Measurements from ENCODE around the gene FGF4.
A peak's percentile ranks its signal among the peaks of the same experiment; 100 is the strongest.

Gene FGF4

GRCh38 chr11:69800278-69800677, 25.1 kb upstream of the FGF4 start:
- TF ChIP-seq CTCF (IDR thresholded peaks at IDR 0.05; ENCODE audit: low read depth, low read length, missing control alignments) = no peak
- DNase-seq = no peak

GRCh38 chr11:69799582-69799981, 24.4 kb upstream of the FGF4 start:
- peak; percentile 53 for DNase-seq
- in situ Hi-C loops (cut with HindIII; ENCODE audit: low pct_ligation_motif_present, low sequenced_read_pairs) = no loop called here
- Histone ChIP-seq H3K27me3 (replicated peaks) (no peaks in the 10 kb centered on the region), H3K4me3 (ENCODE audit: low read depth, low read length) (no peak overlapping the region), H3K27ac (no peak overlapping the region), H3K36me3 (replicated peaks) (no peaks in the 10 kb centered on the region)
- TF ChIP-seq CTCF (IDR thresholded peaks at IDR 0.05; ENCODE audit: low read depth, low read length, missing control alignments) = no peak

More at GRCh38 chr11:69800278-69800677, 25.1 kb upstream of the FGF4 start:
- no peak overlapping the region for H3K27ac ChIP-seq
- H3K4me3 ChIP-seq (ENCODE audit: low read depth, low read length) = no peak overlapping the region
- H3K36me3 ChIP-seq (replicated peaks) = no peaks in the 10 kb centered on the region
- in situ Hi-C loops (cut with HindIII; ENCODE audit: low pct_ligation_motif_present, low sequenced_read_pairs) = no loop called here
- H3K27me3 ChIP-seq (replicated peaks) = no peaks in the 10 kb centered on the region

GRCh38 chr11:69799097-69799496, 24.0 kb upstream of the FGF4 start:
- DNase-seq = no peak
- H3K36me3 ChIP-seq (replicated peaks) = no peaks in the 10 kb centered on the region
- H3K27me3 ChIP-seq (replicated peaks) = no peaks in the 10 kb centered on the region
- in situ Hi-C loops (cut with HindIII; ENCODE audit: low pct_ligation_motif_present, low sequenced_read_pairs) = no loop called here
- no peak overlapping the region for H3K27ac ChIP-seq
- no peak for TF ChIP-seq CTCF (IDR thresholded peaks at IDR 0.05; ENCODE audit: low read depth, low read length, missing control alignments)
- no peak overlapping the region for H3K4me3 ChIP-seq (ENCODE audit: low read depth, low read length)

GRCh38 chr11:69797737-69798528, 22.8 kb upstream of the FGF4 start:
- Histone ChIP-seq H3K4me3 (ENCODE audit: low read depth, low read length) (no peak overlapping the region), H3K27me3 (replicated peaks) (no peaks in the 10 kb centered on the region), H3K36me3 (replicated peaks) (no peaks in the 10 kb centered on the region), H3K27ac (no peak overlapping the region)
- no peak for DNase-seq
- in situ Hi-C loops (cut with HindIII; ENCODE audit: low pct_ligation_motif_present, low sequenced_read_pairs) = no loop called here
- TF ChIP-seq CTCF (IDR thresholded peaks at IDR 0.05; ENCODE audit: low read depth, low read length, missing control alignments) = no peak

GRCh38 chr11:69797156-69797555, 22.0 kb upstream of the FGF4 start:
- in situ Hi-C loops (cut with HindIII; ENCODE audit: low pct_ligation_motif_present, low sequenced_read_pairs) = no loop called here
- DNase-seq = no peak
- peak; percentile 28 for TF ChIP-seq CTCF (IDR thresholded peaks at IDR 0.05; ENCODE audit: low read depth, low read length, missing control alignments)

GRCh38 chr11:69796063-69796462, 20.9 kb upstream of the FGF4 start:
- H3K27me3 ChIP-seq (replicated peaks) = no peaks in the 10 kb centered on the region
- no peak overlapping the region for H3K4me3 ChIP-seq (ENCODE audit: low read depth, low read length)
- DNase-seq = no peak
- no peaks in the 10 kb centered on the region for H3K36me3 ChIP-seq (replicated peaks)
- no peak overlapping the region for H3K27ac ChIP-seq
- TF ChIP-seq CTCF (IDR thresholded peaks at IDR 0.05; ENCODE audit: low read depth, low read length, missing control alignments) = no peak
- in situ Hi-C loops (cut with HindIII; ENCODE audit: low pct_ligation_motif_present, low sequenced_read_pairs) = no loop called here

More at GRCh38 chr11:69797156-69797555, 22.0 kb upstream of the FGF4 start:
- H3K27ac ChIP-seq = no peak overlapping the region
- no peak overlapping the region for H3K4me3 ChIP-seq (ENCODE audit: low read depth, low read length)
- H3K27me3 ChIP-seq (replicated peaks) = no peaks in the 10 kb centered on the region
- no peaks in the 10 kb centered on the region for H3K36me3 ChIP-seq (replicated peaks)

Measured in brain microvascular endothelial cell (primary cell).